ENCODE results near the gene NPC1L1. TPM values are rescaled to one million over a fixed set of nuclear protein-coding genes. Genes with fewer than 3 reads are reported as not detected.

The NPC1L1 gene
- total RNA-seq, 1 experiment from 2014 or later, result 6.5 TPM

GRCh38 chr7:44505595-44505994 is 35.5 kb downstream of the NPC1L1 start:
- ChIA-PET CTCF (no interaction called here), POLR2A (no interaction called here)
- no peak for DNase-seq
- Histone ChIP-seq H3K4me1 (no peaks in the 10 kb centered on the region), H3K4me3 (ENCODE audit: low read depth, low read length) (no peak overlapping the region), H3K9me3 (peaks cover 8% of the 10 kb centered on the region; the same call in 1 of the 2 replicates), H3K27me3 (replicated peaks; ENCODE audit: control insufficient read depth, insufficient read depth, low read length) (no peaks in the 10 kb centered on the region), H3K36me3 (ENCODE audit: control insufficient read depth, insufficient read depth, low read length) (no peaks in the 10 kb centered on the region)
- Mint-ChIP-seq H3K4me3 (ENCODE audit: unreplicated experiment) (no peak overlapping the region), H3K4me1 (ENCODE audit: low read depth, unreplicated experiment) (no peaks in the 10 kb centered on the region), H3K9me3 (ENCODE audit: unreplicated experiment) (peaks cover 24% of the 10 kb centered on the region), H3K36me3 (ENCODE audit: insufficient read depth, unreplicated experiment) (no peaks in the 10 kb centered on the region), H3K27me3 (ENCODE audit: insufficient read depth, unreplicated experiment) (peaks cover 2% of the 10 kb centered on the region), H3K27ac (ENCODE audit: unreplicated experiment) (no peak overlapping the region)
- no TSS peak for BruUV-seq (replicated peaks)
- no peak for TF ChIP-seq CTCF (IDR thresholded peaks at IDR 0.05; ENCODE audit: insufficient read depth in 1 of 2, low read depth in 1 of 2, low read length in 1 of 2, severe bottlenecking in 1 of 2, unreplicated experiment in 1 of 2)
- intact Hi-C loops (cut with micrococcal nuclease; ENCODE audit: unreplicated experiment), result no loop called here

- H3K4me3 ChIP-seq (ENCODE audit: low read depth, low read length), result no peak overlapping the region
- H3K9me3 ChIP-seq, result no peaks in the 10 kb centered on the region
- no peak for TF ChIP-seq CTCF (IDR thresholded peaks at IDR 0.05; ENCODE audit: insufficient read depth in 1 of 2, low read depth in 1 of 2, low read length in 1 of 2, severe bottlenecking in 1 of 2, unreplicated experiment in 1 of 2)
- H3K36me3 ChIP-seq (ENCODE audit: control insufficient read depth, insufficient read depth, low read length), result no peaks in the 10 kb centered on the region
- no peaks in the 10 kb centered on the region for H3K36me3 Mint-ChIP-seq (ENCODE audit: insufficient read depth, unreplicated experiment)
- no TSS peak for BruUV-seq (replicated peaks)
- no peak for DNase-seq
- H3K27me3 ChIP-seq (replicated peaks; ENCODE audit: control insufficient read depth, insufficient read depth, low read length), result no peaks in the 10 kb centered on the region
- H3K4me3 Mint-ChIP-seq (ENCODE audit: unreplicated experiment), result no peak overlapping the region
- intact Hi-C loops (cut with micrococcal nuclease; ENCODE audit: unreplicated experiment), result no loop called here
- H3K4me1 Mint-ChIP-seq (ENCODE audit: low read depth, unreplicated experiment), result no peaks in the 10 kb centered on the region
- no peaks in the 10 kb centered on the region for H3K9me3 Mint-ChIP-seq (ENCODE audit: unreplicated experiment)
- CTCF ChIA-PET, result no interaction called here
- POLR2A ChIA-PET, result no interaction called here
- H3K27ac Mint-ChIP-seq (ENCODE audit: unreplicated experiment), result no peak overlapping the region
- H3K27me3 Mint-ChIP-seq (ENCODE audit: insufficient read depth, unreplicated experiment), result no peaks in the 10 kb centered on the region
- no peaks in the 10 kb centered on the region for H3K4me1 ChIP-seq
Measured at GRCh38 chr7:44498230-44498954, 42.7 kb downstream of the NPC1L1 start.

GRCh38 chr7:44497155-44498027 is 43.7 kb downstream of the NPC1L1 start:
- Mint-ChIP-seq H3K27me3 (ENCODE audit: insufficient read depth, unreplicated experiment) (no peaks in the 10 kb centered on the region), H3K27ac (ENCODE audit: unreplicated experiment) (no peak overlapping the region), H3K4me1 (ENCODE audit: low read depth, unreplicated experiment) (no peaks in the 10 kb centered on the region), H3K9me3 (ENCODE audit: unreplicated experiment) (no peaks in the 10 kb centered on the region), H3K36me3 (ENCODE audit: insufficient read depth, unreplicated experiment) (no peaks in the 10 kb centered on the region), H3K4me3 (ENCODE audit: unreplicated experiment) (no peak overlapping the region)
- POLR2A ChIA-PET, result no interaction called here
- Histone ChIP-seq H3K9me3 (no peaks in the 10 kb centered on the region), H3K36me3 (ENCODE audit: control insufficient read depth, insufficient read depth, low read length) (no peaks in the 10 kb centered on the region), H3K27me3 (replicated peaks; ENCODE audit: control insufficient read depth, insufficient read depth, low read length) (no peaks in the 10 kb centered on the region), H3K4me1 (no peaks in the 10 kb centered on the region), H3K4me3 (ENCODE audit: low read depth, low read length) (no peak overlapping the region)
- BruUV-seq (replicated peaks), result no TSS peak
- intact Hi-C loops (cut with micrococcal nuclease; ENCODE audit: unreplicated experiment), result no loop called here
- CTCF ChIA-PET, result no interaction called here
- no peak for DNase-seq
- TF ChIP-seq CTCF (IDR thresholded peaks at IDR 0.05; ENCODE audit: insufficient read depth in 1 of 2, low read depth in 1 of 2, low read length in 1 of 2, severe bottlenecking in 1 of 2, unreplicated experiment in 1 of 2), result no peak

Data from Caco-2 (cell line).